ENCODE data around the gene SEPTIN6.

The SEPTIN6 gene

DNA sequence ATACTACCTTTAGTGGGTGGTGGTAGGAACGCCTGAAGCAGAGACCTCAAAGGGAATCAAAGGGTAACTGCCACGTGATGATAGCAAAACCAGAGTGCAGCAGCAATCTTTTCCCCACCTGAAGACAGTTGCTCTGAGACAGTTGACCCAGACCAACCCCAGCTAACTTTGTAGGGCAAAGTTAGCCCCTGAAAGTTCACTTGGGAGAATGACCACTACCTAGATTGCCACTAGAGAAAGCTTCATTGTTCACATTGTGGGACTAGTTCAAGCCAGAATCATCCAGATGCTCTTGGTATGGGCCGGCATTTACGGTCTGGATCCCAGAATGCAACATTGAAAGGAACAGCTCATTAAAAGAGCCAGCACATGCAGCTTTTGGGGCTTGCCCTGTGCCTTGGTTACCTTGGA lies 4.1 kb downstream of the SEPTIN6 start:
- Histone ChIP-seq H3K36me3 (ENCODE audit: insufficient read depth) (no peaks in the 10 kb centered on the region), H2AFZ (ENCODE audit: low read depth) (no peak overlapping the region), H3K4me2 (0 out of 2 replicates have a peak overlapping the region, but pooled peaks have one; percentile 6), H3K4me1 (ENCODE audit: low read depth, poor library complexity, severe bottlenecking) (peaks cover 72% of the 10 kb centered on the region), H3K79me2 (ENCODE audit: insufficient read depth, low read depth) (peaks cover 85% of the 10 kb centered on the region), H4K20me1 (ENCODE audit: insufficient read depth) (no peaks in the 10 kb centered on the region), H3K27me3 (ENCODE audit: insufficient read depth, low read depth) (no peaks in the 10 kb centered on the region), H3K9ac (no peak overlapping the region), H3K4me3 (IDR thresholded peaks at IDR 0.05; ENCODE audit: insufficient read depth, low read depth, low read length) (no peak overlapping the region), H3K27ac (no peak overlapping the region; the same call in 1 of the 2 replicates)
- TF ChIP-seq CTCF (conservative IDR thresholded peaks at IDR 0.05; ENCODE audit: low read depth, low read length), result no peak

GRCh38 chrX:119687661-119688413 lies 5.1 kb downstream of the SEPTIN6 start:
- H3K4me3 ChIP-seq (IDR thresholded peaks at IDR 0.05; ENCODE audit: insufficient read depth, low read depth, low read length), result no peak overlapping the region
- no peaks in the 10 kb centered on the region for H4K20me1 ChIP-seq (ENCODE audit: insufficient read depth)
- no peaks in the 10 kb centered on the region for H3K36me3 ChIP-seq (ENCODE audit: insufficient read depth)
- no peak for TF ChIP-seq CTCF (conservative IDR thresholded peaks at IDR 0.05; ENCODE audit: low read depth, low read length)
- peaks cover 83% of the 10 kb centered on the region for H3K4me1 ChIP-seq (ENCODE audit: low read depth, poor library complexity, severe bottlenecking)
- H3K27me3 ChIP-seq (ENCODE audit: insufficient read depth, low read depth), result no peaks in the 10 kb centered on the region
- no peak overlapping the region for H2AFZ ChIP-seq (ENCODE audit: low read depth)
- H3K79me2 ChIP-seq (ENCODE audit: insufficient read depth, low read depth), result peaks cover 94% of the 10 kb centered on the region
- peak overlapping the region; percentile 39; the same call in 1 of the 2 replicates for H3K4me2 ChIP-seq
- no peak overlapping the region for H3K9ac ChIP-seq
- no peak overlapping the region; the same call in 1 of the 2 replicates for H3K27ac ChIP-seq

- Histone ChIP-seq H3K4me2 (no peak overlapping the region), H3K4me3 (IDR thresholded peaks at IDR 0.05; ENCODE audit: insufficient read depth, low read depth, low read length) (no peak overlapping the region)
Measured at GRCh38 chrX:119686087-119686691, 6.8 kb downstream of the SEPTIN6 start.

More at GRCh38 chrX:119686087-119686691, 6.8 kb downstream of the SEPTIN6 start:
- Histone ChIP-seq H4K20me1 (ENCODE audit: insufficient read depth) (no peaks in the 10 kb centered on the region), H3K36me3 (ENCODE audit: insufficient read depth) (no peaks in the 10 kb centered on the region), H3K79me2 (ENCODE audit: insufficient read depth, low read depth) (peaks cover 96% of the 10 kb centered on the region), H3K4me1 (ENCODE audit: low read depth, poor library complexity, severe bottlenecking) (peaks cover 97% of the 10 kb centered on the region), H3K27me3 (ENCODE audit: insufficient read depth, low read depth) (no peaks in the 10 kb centered on the region), H3K9ac (no peak overlapping the region; the same call in 1 of the 2 replicates), H3K27ac (peak overlapping the region; percentile 83), H2AFZ (ENCODE audit: low read depth) (no peak overlapping the region)
- no peak for TF ChIP-seq CTCF (conservative IDR thresholded peaks at IDR 0.05; ENCODE audit: low read depth, low read length)

Measured in KMS-11 (cell line).